H1 (cell line): ENCODE measurements around the gene BARX1. TPM values are rescaled to one million over a fixed set of nuclear protein-coding genes. Genes with fewer than 3 reads are reported as not detected.
"Not testable (repeated sequence)": the region's sequence is repeated elsewhere in the genome, so short reads cannot be mapped to it uniquely, and the experiment has no call there.

Experiments used
- CTCF ChIA-PET: fragments of 300-600 bp; sonication (Branson Sonifier 250); formaldehyde crosslinking; loops from one replicate; lab custom pipeline; 2021; ENCODE audit not compliant: partially characterized antibody; lab: Charles Lee
- POLR2A ChIA-PET: fragments of 300-600 bp; sonication (Branson Sonifier 250); formaldehyde crosslinking; loops from one replicate; lab custom pipeline; 2021; ENCODE audit warnings: inconsistent platforms; ENCODE audit not compliant: partially characterized antibody; lab: Charles Lee
- DNase-seq, 2 experiments: peaks; one replicate each; pipeline versions ENCODE4 v3.0.0 to v3.0.0-alpha.2; 2010 to 2022; ENCODE audit warnings: low spot score in 2 of 2, low read depth in 1 of 2, mixed read lengths in 1 of 2
- FAIRE-seq: peaks from 2 replicates; lab custom pipeline; 2011; peaks lifted over from hg19 to GRCh38; lab: Jason Lieb, UNC
- H2AFZ ChIP-seq: 2 replicates; pipeline ENCODE4 v1.8.1; 2012; ENCODE audit warnings: low read length, inconsistent platforms
- H2AK5ac ChIP-seq: 2 replicates; pipeline ENCODE4 v1.6.1; 2013; ENCODE audit warnings: low read depth, low read length
- H2BK120ac ChIP-seq: replicated peaks from 2 replicates; pipeline ENCODE3; 2013; ENCODE audit warnings: low read depth, low read length, inconsistent platforms
- H2BK12ac ChIP-seq: 2 replicates; pipeline ENCODE4 v1.6.1; 2013; ENCODE audit warnings: low read depth, low read length
- H2BK15ac ChIP-seq: 2 replicates; pipeline ENCODE4 v1.6.1; 2013; ENCODE audit warnings: low read length
- H2BK20ac ChIP-seq: 2 replicates; pipeline ENCODE4 v1.6.1; 2013; ENCODE audit warnings: low read length
- H2BK5ac ChIP-seq: 2 replicates; pipeline ENCODE4 v1.6.1; 2013; ENCODE audit warnings: low read depth, low read length
- H3K14ac ChIP-seq: 2 replicates; pipeline ENCODE4 v1.6.1; 2013; ENCODE audit warnings: inconsistent platforms; ENCODE audit not compliant: insufficient read length
- H3K18ac ChIP-seq: 2 replicates; pipeline ENCODE4 v1.6.1; 2013; ENCODE audit warnings: low read length; ENCODE audit errors: extremely low read depth
- H3K23ac ChIP-seq: 2 replicates; pipeline ENCODE4 v1.6.1; 2013; ENCODE audit warnings: inconsistent platforms; ENCODE audit not compliant: insufficient read length
- H3K23me2 ChIP-seq: 2 replicates; pipeline ENCODE4 v1.6.1; 2013; ENCODE audit warnings: low read depth, low read length
- H3K27ac ChIP-seq: 2 replicates; pipeline ENCODE4 v1.6.1; 2011; ENCODE audit warnings: low read depth, low read length, inconsistent platforms
- H3K27me3 ChIP-seq, 4 experiments: replicated peaks in 1 of 4; 1 replicate in 1 of 4; 2 replicates in 3 of 4; pipeline versions ENCODE4 v1.6.1 to v1.8.1; 2011 to 2013; ENCODE audit warnings: low read length in 3 of 4, mild to moderate bottlenecking in 3 of 4, inconsistent platforms in 2 of 4, mixed read lengths in 2 of 4, moderate library complexity in 1 of 4; ENCODE audit not compliant: control insufficient read depth in 3 of 4, insufficient read depth in 3 of 4; ENCODE audit errors: extremely low read depth in 1 of 4
- H3K36me3 ChIP-seq, 4 experiments: 2 replicates each; pipeline versions ENCODE4 v1.6.1 to v1.8.1; 2011 to 2013; ENCODE audit warnings: mild to moderate bottlenecking in 4 of 4, low read length in 3 of 4, moderate library complexity in 2 of 4, control low read depth in 1 of 4, inconsistent platforms in 1 of 4; ENCODE audit not compliant: insufficient read depth in 4 of 4, control insufficient read depth in 2 of 4
- H3K4ac ChIP-seq: replicated peaks from 2 replicates; pipeline ENCODE3; 2013; ENCODE audit warnings: low read length, low read depth, mixed read lengths, inconsistent platforms; ENCODE audit not compliant: insufficient read length
- H3K4me1 ChIP-seq, 4 experiments: replicated peaks in 1 of 4; 1 replicate in 1 of 4; 2 replicates in 3 of 4; pipeline versions ENCODE4 v1.6.1 to v1.8.1; 2011 to 2013; ENCODE audit warnings: low read length in 3 of 4, inconsistent platforms in 2 of 4, mixed read lengths in 1 of 4; ENCODE audit not compliant: insufficient read depth in 4 of 4, control insufficient read depth in 3 of 4
- H3K4me2 ChIP-seq, 2 experiments: 2 replicates each; pipeline versions ENCODE4 v1.6.1 to v1.8.1; 2011 to 2013; ENCODE audit warnings: low read depth in 2 of 2, low read length in 2 of 2, control low read depth in 1 of 2, inconsistent platforms in 1 of 2, mild to moderate bottlenecking in 1 of 2; ENCODE audit not compliant: insufficient read depth in 1 of 2
- H3K4me3 ChIP-seq, 4 experiments: fragments of 200-600, 300-600 bp in 1 of 4; sonication (generic), shearing (Covaris generic), sonication (Bioruptor Twin) in 1 of 4; 2 replicates each; pipeline versions ENCODE4 v1.5.1 to v1.8.1; 2011 to 2016; ENCODE audit warnings: low read length in 4 of 4, low read depth in 3 of 4, control low read depth in 2 of 4, inconsistent platforms in 2 of 4, mild to moderate bottlenecking in 2 of 4, mixed read lengths in 1 of 4, moderate library complexity in 1 of 4; ENCODE audit not compliant: insufficient read depth in 2 of 4; ENCODE audit errors: extremely low read depth in 1 of 4
- H3K56ac ChIP-seq: replicated peaks from 2 replicates; pipeline ENCODE3; 2013; ENCODE audit warnings: low read depth, mild to moderate bottlenecking, mixed read lengths, low read length, inconsistent platforms; ENCODE audit not compliant: insufficient read length
- H3K79me1 ChIP-seq: 2 replicates; pipeline ENCODE4 v1.6.1; 2013; ENCODE audit warnings: low read depth, low read length, control low read depth
- H3K79me2 ChIP-seq, 2 experiments: 2 replicates each; pipeline versions ENCODE4 v1.6.1 to v1.8.1; 2012 to 2013; ENCODE audit warnings: low read length in 2 of 2, mild to moderate bottlenecking in 2 of 2, inconsistent platforms in 1 of 2; ENCODE audit not compliant: insufficient read depth in 2 of 2, control insufficient read depth in 1 of 2
- H3K9ac ChIP-seq, 4 experiments: replicated peaks in 1 of 4; 1 replicate in 1 of 4; 2 replicates in 3 of 4; pipeline versions ENCODE4 v1.6.1 to v1.8.1; 2011 to 2013; ENCODE audit warnings: low read depth in 3 of 4, low read length in 3 of 4, control low read depth in 2 of 4, mild to moderate bottlenecking in 2 of 4, moderate library complexity in 2 of 4, inconsistent platforms in 1 of 4; ENCODE audit errors: extremely low read depth in 1 of 4
- H3K9me3 ChIP-seq, 2 experiments: 2 replicates each; pipeline versions ENCODE4 v1.6.1 to v1.8.1; 2012 to 2013; ENCODE audit warnings: mild to moderate bottlenecking in 2 of 2, moderate library complexity in 2 of 2, control low read depth in 1 of 2, inconsistent platforms in 1 of 2, low read depth in 1 of 2, low read length in 1 of 2, mixed read lengths in 1 of 2; ENCODE audit not compliant: insufficient read depth in 2 of 2
- H4K20me1 ChIP-seq, 2 experiments: replicated peaks in 1 of 2; 2 replicates each; pipeline versions ENCODE3 to v1.8.1; 2011 to 2013; ENCODE audit warnings: inconsistent platforms in 2 of 2, low read length in 2 of 2, mild to moderate bottlenecking in 1 of 2; ENCODE audit not compliant: insufficient read depth in 2 of 2, control insufficient read depth in 1 of 2
- H4K5ac ChIP-seq: 2 replicates; pipeline ENCODE4 v1.6.1; 2013; ENCODE audit warnings: low read length, low read depth, mixed read lengths, inconsistent platforms; ENCODE audit not compliant: insufficient read length
- H4K8ac ChIP-seq: 2 replicates; pipeline ENCODE4 v1.8.0; 2013; ENCODE audit warnings: mild to moderate bottlenecking, moderate library complexity, low read length, inconsistent platforms; ENCODE audit not compliant: insufficient read depth; ENCODE audit errors: extremely low read depth
- H4K91ac ChIP-seq: replicated peaks from 2 replicates; pipeline ENCODE3; 2013; ENCODE audit warnings: low read length, mixed read lengths, inconsistent platforms; ENCODE audit not compliant: insufficient read length
- WGBS, 2 experiments: shearing (Covaris generic) in 1 of 2; methylation state at CpG; one replicate each; pipeline versions ENCODE4 v1.1.6 to v1.1.7; 2013 to 2015; ENCODE audit warnings: low lambda C conversion rate in 2 of 2, mixed read lengths in 2 of 2, inconsistent platforms in 1 of 2, low coverage in 1 of 2, missing lambda C conversion rate in 1 of 2; ENCODE audit not compliant: insufficient replicate concordance in 2 of 2, insufficient coverage in 1 of 2, insufficient read length in 1 of 2; ENCODE audit errors: extremely low coverage in 1 of 2, missing lambda C conversion rate in 1 of 2; 5-methylcytosine and 5-hydroxymethylcytosine counted together
- polyA plus RNA-seq, 7 experiments: library from polyadenylated mRNA; depleted of rRNA in 3 of 7; stranded (reverse) in 5 of 7; unstranded in 2 of 7; fragments of >200 nt in 5 of 7; fragments of 200-250 nt in 2 of 7; gene quantifications; 1 replicate in 5 of 7; 2 replicates in 1 of 7; 4 replicates in 1 of 7; pipeline versions ENCODE4 v1.2.1 to v1.2.3, GENCODE V29; 2011 to 2013; ENCODE audit warnings: missing spikeins in 2 of 7, mixed read lengths in 2 of 7
- total RNA-seq: library from RNA; stranded (reverse); fragmentation: NEBNext Ultra II Directional; extraction: Animal tissue kit (Norgen Biotek cat#: 25700); gene quantifications from 2 replicates; pipeline ENCODE4 v1.2.1, GENCODE V29; 2021

Gene BARX1
- total and polyA plus RNA-seq, 2 of the 8 experiments (the other 6 are each of a cell fraction or from before 2014, with no cell fraction given): 0.79 to 2.6 TPM

GRCh38 chr9:93939589-93939988 lies 15.6 kb downstream of the BARX1 start:
- H2AK5ac ChIP-seq, H3K4me1 ChIP-seq, H2AFZ ChIP-seq, H4K20me1 ChIP-seq, DNase-seq, H4K8ac ChIP-seq, H2BK5ac ChIP-seq, H4K91ac ChIP-seq, H3K9me3 ChIP-seq, FAIRE-seq, H3K79me2 ChIP-seq, H3K27ac ChIP-seq, H3K23me2 ChIP-seq, H3K4me3 ChIP-seq, H3K23ac ChIP-seq, H2BK20ac ChIP-seq, H3K4ac ChIP-seq, H3K18ac ChIP-seq, H3K36me3 ChIP-seq, H3K56ac ChIP-seq, H3K4me2 ChIP-seq, H2BK12ac ChIP-seq, H3K79me1 ChIP-seq, H3K14ac ChIP-seq, H2BK120ac ChIP-seq, H3K9ac ChIP-seq, H2BK15ac ChIP-seq, H4K5ac ChIP-seq: not testable (repeated sequence)
- peaks cover 19 to 43% (median 35%) of the 10 kb centered on the region in 4 experiments for H3K27me3 ChIP-seq
- POLR2A ChIA-PET: interaction anchor here (2.0 kb wide), 1 partner anchor 15 kb away, joined by 4 read pairs; the partner anchor contains the start of gene BARX1
- 90% methylated on average over 7 of the region's 7 CpGs; no CpG with 5 or more reads in 1 of the 2 experiments for WGBS, 2 experiments
- CTCF ChIA-PET: interaction anchor here (0.8 to 2.0 kb wide), 10 partner anchors 9 to 257 kb away, joined by 3 to 8 read pairs (median 4); no protein-coding TSS in a partner anchor
